ENCODE data around the gene MSANTD3.
"Not testable (repeated sequence)": the region's sequence is repeated elsewhere in the genome, so short reads cannot be mapped to it uniquely, and the experiment has no call there.

Gene MSANTD3, protein sequence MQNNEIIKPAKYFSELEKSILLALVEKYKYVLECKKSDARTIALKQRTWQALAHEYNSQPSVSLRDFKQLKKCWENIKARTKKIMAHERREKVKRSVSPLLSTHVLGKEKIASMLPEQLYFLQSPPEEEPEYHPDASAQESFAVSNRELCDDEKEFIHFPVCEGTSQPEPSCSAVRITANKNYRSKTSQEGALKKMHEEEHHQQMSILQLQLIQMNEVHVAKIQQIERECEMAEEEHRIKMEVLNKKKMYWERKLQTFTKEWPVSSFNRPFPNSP

DNA sequence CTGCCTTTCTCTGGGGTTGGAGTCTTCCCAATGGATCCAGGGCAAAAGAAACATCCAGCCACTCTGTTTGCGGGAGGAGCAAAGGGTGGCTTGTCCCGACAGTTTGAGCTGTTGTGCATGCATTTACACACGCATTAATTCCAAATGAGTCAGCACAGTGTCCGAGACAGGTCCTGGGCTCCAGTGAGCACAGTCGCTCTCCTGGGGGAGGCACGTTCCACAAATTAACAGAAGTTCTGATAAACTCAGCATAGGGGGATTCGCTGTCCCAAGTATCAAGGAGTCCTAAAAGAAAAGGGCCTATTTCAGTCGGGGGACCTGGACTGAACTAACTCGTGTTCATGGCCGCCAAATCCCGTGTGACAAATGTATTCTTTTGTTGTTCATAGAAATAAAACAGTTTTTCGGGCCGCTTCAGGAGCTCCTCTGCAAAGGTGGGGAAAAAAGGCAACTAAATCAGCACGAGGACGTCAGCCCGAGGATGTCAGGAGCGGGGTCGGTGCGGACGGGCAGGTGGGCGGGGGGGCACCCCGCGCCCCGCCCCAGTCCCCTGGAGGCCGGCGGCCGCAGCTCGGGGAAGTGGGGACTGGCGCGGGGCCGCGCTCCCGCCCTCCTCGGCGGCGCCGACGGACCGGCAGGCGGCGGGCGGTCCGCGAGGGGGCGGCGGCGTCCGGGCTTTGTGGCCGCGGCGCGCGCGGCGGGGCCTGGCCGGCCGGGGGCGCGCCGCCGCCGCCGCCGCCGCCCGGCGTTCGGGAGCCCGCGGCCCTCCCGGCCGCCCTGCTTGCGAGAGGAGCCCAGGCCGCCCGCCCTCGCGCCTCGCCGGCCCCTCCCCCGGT, at the start of gene MSANTD3:
Gene MSANTD3, plus strand, starts transcription at position 614 of the 836 bp plus-strand sequence. CDS start 14,796 bp downstream, outside the sequence.
- peak; percentile 85 for DNase-seq

DNA sequence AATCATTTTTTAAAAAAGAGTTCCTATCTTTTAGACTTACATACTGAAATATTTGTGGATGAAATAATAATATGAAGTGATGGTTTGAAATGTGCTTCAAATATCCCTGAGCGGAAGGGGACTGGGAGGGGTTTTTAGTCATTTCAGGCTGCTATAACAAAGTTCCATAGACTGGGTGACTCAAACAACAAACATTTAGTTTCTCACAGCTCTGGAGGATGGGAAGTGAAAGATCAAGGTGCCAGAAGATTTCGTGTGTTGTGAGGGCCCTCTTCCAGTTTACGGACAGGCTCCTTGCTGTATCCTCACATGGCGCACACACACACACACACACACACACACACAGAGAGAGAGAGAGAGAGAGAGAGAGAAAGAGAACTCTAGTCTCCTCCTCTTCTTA, 47.1 kb upstream of the MSANTD3 start:
- DNase-seq = no peak

DNA sequence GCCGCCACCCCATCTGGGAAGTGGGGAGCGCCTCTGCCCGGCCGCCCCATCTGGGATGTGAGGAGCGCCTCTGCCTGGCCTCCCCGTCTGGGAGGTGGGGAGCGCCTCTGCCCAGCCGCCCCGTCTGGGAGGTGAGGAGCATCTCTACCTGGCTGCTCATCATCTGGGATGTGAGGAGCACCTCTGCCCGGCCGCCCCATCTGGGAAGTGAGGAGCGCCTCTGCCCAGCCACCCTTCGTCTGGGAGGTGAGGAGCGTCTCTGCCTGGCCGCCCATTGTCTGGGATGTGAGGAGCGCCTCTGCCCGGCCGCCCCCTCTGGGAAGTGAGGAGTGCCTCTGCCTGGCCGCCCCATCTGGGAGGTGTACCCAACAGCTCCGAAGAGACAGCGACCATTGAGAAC, 34.0 kb upstream of the MSANTD3 start:
- DNase-seq = not testable (repeated sequence)

DNA sequence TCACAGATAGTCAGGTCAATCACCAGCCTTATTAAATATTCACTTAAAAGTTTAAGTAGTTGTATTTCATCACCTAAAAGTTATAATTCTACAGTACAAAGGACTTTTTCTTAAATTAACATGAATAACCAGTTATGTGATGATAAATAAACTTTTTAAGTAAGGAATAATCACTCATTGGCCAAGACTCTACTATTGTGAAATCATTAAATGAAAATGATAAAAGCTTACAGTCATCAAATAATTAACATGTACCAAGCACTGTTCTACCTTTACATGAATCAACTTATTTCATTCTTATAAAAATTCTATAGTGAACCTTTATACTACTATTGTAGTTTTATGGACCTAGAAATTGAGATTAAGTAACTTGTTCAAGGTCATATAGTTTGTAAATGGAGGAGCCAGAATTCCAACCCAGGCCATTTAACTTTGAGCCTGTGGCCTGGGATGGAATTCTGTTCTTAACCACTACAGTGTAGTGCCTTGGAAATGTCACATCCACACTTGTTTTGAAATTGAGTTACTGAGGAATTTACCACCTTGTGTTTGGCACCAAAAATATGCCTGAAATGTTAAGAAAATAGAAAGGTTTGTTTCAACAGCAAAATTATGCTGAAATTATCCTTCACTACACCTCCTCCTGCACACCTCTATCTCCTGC, 32.8 kb upstream of the MSANTD3 start:
- no peak for DNase-seq

DNA sequence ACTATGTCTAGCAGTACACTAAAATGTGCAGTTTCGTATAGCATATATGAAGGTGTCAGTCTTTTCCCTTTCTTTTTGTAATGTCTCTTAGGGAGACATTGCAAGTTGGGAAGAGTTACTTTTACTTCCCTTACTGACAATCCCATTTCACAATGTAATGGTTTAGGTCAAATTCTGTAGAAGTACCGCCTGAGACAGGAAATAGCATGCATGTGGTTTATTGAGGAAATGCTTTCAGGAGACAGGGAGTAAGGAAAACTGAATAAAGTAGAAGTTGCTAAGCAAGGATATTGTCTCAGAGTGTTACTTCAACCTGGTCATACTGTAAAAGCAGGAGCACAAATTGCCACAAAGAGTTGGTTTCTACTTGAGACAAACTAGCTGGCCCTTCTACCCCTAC, 32.1 kb upstream of the MSANTD3 start:
- DNase-seq = no peak

DNA sequence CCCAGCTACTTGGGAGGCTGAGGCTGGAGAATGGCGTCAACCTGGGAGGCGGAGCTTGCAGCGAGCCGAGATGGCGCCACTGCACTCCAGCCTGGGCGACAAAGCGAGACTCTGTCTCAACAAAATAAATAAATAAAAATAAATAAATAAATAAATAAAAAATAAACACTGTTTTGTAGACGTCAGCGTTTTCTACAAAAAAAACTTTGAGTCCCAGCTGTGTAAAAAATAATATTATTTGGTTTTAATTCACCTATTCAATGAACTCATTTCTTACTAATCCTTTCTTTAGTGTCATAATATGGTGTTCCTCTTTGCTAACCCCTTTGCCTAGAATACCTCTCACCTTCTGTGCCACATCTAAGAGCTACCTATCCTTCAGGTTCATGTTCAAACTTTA, 30.2 kb upstream of the MSANTD3 start:
- DNase-seq = no peak

DNA sequence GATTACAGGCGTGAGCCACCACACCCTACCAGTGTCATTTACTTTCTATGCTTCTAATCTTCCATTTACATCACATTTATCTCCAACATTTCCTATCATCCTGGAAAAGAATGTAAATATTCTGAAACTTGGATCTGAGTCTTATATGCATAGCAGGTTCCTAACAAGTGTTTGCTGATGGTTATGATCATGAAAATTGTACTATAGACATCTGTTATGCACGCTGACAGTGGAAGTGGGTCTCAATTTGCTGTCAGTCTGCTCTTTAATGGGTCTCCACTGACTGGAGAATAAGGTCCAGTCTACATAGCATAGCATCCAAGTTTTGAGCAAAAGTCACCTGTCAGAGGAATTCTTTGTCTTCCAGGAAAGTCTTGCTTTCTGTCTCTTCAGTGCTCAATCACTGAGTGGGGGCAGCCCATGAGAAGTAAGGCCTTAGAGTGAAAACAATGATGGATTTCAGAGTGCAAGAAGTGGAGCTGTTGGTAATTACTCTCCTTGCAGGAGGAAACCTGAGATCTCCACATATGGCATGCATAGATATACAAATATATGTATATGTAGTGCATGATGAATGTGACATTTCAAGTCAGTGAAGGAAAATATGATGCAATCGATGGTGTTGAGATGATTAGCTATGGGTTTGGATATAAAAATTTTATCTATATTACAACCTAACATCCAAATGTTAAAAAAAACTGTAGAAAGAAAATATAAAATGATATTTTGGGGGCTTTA, 29.2 kb upstream of the MSANTD3 start:
- no peak for DNase-seq

DNA sequence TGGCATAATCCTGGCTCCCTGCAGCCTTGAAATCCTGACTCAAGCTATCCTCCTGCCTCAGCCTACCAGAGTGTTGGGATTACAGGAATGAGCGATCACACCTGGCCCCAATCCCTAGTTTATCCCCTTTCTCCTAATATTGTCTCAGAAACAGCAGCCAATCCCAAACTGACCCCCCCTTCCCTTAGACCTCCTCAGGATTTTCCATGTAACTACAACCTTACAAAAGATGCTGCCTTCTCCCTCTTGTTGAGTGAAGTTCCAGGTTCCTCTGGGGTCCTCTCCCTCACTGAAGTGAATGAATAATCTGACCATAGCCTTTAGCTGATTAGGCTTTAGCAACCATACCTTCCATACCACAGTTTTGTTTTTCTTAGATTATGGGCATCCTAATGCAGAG, 25.9 kb upstream of the MSANTD3 start:
- DNase-seq = no peak

DNA sequence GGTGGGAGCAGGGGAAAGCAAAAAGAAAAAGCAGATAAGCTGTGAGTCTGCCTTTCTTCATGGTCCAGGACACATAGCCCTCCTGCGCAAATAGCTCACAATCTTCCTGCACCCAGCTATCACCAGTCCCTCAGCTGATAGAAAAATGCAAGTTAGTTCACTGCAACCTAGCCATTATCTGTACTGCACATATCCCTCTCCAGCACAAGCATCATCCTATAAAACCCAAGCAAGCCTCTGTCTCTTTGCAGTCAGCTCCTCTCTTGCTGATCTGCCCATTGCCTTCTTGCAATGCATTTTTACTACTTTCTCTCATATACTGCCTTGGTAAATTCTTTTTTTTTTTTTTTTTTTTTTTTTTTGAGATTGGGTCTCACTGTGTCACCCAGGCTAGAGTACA, 20.0 kb upstream of the MSANTD3 start:
- no peak for DNase-seq

DNA sequence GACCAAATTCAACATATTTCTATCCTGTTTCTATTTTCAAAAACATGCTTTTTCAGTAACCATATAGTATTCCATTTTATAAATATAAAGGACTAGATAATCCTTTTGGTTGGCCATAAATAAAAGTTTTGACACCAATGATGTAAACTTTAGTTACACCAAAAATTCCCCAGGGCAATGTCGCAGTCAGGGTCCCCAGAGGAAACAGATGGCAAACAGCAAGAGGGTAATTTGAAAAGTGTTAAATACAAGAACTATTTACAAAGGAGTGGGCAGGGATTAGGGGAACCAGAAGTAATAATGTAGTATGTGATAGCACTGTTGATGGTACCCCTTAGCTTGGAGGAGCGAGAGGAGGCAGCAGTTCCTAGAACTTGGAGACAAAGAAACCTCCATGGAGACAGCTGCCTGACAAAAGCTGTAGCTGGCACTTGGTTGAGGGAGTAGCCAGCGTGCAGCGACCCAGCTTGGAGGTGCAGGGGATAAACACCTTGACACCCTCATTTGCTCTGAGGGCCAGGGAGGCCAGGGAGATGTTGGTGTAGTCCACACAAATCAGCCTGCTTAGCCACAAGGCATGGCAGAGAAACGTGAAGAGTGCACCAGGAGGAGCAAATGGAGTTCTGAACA, 18.3 kb upstream of the MSANTD3 start:
- no peak for DNase-seq

DNA sequence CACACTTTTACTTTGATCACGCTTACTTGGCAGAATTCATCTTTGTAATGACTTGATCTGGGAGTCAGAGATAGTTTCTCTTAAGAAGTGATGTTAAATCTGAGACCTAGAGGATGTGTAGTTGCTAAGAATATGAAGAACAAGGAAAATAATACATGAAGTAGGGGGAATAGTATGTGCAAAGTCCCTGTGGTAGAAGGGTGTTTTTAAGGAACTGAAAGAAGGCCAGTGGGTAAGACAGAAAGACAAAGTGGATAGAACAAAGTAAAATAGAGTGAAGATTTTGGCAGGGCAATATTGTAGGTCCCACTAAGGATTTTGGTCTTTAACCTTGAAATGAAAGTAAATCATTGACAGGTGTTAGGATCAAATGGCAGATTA, 17.8 kb upstream of the MSANTD3 start:
- no peak for DNase-seq

DNA sequence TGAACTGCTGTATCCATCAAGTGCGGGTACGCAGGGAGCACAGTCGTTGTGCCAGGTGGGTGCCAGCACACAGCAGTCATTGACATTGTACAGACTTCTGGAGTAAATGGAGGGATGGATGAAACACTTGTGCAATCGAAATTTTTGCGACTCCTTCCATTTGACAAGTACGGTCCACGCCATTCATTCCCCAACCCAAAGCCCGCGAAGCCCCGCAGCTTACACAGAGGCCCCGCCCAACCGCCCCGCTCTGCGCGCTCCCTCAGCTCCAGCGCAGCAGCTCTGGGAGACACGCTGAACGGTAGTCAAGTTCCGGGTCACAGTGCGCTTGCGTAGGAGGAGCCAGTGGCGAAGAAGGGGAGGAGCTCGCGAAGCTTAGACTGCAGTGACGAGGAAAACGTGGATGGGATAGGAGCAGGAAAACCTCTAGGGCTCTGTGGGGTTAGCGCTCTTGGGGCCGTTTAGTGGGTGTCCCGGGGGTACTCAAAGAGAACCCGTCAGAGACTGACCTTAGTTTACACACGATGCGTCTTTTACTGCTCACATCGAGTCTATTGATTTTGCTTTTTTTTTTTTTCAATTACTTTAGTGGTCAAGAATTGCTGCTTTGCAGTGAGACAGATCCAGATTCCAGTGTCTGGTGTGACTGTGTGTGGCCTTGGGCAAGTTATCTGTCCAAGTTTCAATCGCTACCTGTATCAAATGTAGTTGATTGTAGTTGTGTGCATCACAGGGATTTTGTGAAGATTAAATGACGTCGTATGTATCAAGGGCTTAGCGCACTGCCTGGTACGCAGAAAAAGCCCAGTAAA, 15.3 kb upstream of the MSANTD3 start:
- peak; percentile 96 for DNase-seq

DNA sequence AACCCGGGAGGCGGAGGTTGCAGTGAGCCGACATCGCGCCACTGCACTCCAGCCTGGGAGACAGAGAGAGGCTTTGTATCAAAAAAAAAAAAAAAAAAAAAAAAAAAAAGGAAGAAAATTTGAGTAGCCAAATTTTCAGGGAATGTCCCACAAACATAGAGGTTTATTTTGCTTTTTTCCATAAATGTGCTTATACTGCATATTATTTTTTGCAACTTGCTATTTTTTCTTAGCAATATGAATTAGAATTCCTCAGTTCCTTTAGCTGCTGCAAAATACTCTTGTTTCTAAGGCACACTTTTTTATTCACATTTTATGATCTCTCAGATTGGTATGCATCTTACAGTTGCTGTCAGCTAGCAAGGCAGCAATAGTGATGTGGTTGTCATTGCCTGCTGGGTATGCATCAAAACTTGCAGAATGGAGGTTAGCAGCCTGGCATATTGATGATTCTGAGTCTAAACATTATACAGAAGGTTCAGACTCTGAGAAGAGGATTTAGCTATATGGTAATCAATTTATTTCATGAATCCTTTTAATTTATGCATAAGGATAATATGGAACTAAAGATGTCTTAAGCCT, 13.0 kb upstream of the MSANTD3 start:
- no peak for DNase-seq

DNA sequence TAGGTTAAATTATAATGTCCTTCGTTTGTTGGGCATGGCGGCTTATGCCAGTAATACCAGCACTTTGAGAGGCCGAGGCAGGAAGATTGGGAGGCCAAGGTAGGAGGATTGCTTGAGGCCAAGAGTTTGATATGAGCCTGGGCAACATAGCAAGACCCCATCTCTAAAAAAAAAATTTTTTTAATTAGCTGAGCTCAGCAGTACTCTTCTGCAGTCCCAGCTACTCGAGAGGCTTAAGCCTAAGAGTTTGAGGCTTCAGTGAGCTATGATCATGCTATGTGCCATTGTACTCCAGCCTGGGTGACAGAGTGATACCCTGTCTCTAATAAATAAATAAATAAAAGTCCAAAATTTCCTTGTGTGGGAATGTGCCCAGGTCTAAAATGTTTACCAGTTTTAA, 9.1 kb upstream of the MSANTD3 start:
- no peak for DNase-seq

DNA sequence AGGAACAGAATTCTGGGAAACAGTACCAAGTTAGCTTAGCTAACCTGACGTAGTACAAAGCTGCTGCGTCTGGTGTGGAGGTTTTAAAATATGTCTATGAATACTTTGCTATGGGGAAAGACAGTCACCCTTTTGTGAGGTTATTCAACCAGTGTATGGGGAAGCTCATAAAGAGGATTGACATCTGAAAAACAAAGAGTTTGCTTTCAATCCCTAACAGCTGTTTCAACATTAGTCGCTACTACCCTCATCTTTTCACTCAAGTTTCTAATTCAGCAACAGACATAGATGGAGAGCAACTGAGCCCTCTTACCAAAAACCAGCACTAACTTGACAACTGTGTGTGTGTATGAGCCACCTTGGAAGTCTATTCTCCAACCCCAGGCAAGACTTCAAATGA, 7.8 kb upstream of the MSANTD3 start:
- no peak for DNase-seq

DNA sequence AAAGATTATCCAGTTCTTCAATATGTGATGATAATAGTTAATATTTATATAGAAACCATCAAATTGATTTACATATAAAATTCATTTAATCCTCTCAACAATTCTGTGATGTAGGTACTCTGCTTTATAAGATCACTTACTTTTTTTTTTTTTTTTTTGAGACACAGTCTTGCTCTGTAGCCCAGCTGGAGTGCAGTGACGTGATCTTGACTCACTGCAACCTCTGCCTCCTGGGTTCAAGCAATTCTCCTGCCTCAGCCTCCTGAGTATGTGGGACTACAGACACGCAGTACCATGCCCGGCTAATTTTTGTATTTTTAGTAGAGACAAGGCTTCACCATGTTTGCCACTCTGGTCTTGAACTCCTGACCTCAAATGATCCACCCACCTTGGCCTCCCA, 5.8 kb upstream of the MSANTD3 start:
- not testable (repeated sequence) for DNase-seq

DNA sequence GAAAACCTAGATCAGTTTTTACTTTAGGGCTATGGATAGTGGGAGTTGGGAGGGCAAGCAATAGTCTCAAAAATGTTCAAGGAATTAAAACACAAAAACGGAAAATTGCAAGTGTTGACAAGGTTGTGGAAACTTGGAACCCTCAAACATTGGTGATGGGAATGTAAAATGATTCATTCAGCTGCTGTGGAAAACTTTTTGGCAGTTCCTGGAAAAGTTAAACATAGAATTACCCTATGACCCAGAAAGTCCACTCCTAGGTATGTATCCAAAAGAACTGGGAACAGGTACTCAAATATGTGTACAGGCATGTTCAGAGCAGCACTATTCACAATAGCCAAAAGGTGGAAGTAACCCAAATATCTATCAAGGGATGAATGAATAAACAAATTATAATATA, 1.2 kb upstream of the MSANTD3 start:
- DNase-seq = no peak

DNA sequence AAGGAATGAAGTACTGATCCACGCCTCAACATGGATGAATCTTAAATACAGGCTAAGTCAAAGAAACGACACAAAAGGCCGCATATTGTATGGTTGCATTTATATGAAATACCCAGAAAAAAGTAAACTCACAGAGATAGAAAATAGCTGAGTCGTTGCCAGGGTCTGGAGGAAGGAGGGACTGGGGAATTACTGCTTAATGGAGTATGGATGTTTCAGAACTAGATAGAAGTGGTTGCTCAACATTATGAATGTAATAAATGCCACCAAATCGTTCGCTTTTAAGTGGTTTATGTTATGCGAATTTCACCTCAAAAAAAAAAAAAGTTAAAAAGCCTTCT, 784 bp upstream of the MSANTD3 start:
- no peak for DNase-seq

DNA sequence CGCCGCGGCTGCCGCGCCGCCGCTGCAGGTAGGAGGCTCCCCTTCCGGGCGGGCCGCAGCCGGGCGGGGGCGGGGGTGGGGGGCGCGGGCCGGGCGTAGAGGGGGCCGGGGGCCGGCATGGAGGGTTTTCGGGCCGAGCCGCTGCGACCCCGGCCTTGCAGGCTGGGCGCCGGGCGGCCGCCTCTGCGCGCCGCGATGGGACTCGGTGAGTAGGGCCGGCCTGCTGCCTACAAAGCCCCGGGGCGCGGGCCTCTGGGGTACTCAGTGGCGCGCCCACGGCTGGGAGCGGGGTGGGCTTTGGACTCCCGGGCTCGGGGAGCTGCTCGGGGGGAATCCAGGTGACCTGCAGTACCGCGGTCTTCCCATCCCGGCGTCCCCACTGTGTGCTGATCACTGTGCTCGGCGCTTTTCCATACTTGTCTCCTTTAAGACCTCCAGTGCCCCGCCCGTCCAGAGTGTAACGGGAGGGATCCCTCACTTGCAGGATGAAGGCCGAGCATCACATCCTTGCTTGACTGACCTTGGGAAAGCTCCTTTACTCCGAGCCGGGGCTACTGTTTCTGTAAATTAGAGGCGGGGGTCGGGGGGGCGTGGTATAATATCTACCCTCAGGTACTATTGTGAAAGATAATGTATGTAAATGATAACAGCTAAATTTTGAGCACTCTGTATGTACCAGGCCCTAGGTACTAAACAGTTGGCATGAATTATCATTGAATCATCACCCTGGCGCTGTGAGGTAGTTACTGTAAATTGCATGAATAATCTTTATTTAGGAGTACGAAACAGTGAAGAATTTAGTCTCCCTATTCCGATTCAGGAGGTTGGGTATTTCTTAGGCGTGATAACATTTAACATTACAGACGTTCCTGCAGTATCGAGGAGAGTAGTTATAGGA, 672 bp downstream of the MSANTD3 start:
- DNase-seq = peak; percentile 63

DNA sequence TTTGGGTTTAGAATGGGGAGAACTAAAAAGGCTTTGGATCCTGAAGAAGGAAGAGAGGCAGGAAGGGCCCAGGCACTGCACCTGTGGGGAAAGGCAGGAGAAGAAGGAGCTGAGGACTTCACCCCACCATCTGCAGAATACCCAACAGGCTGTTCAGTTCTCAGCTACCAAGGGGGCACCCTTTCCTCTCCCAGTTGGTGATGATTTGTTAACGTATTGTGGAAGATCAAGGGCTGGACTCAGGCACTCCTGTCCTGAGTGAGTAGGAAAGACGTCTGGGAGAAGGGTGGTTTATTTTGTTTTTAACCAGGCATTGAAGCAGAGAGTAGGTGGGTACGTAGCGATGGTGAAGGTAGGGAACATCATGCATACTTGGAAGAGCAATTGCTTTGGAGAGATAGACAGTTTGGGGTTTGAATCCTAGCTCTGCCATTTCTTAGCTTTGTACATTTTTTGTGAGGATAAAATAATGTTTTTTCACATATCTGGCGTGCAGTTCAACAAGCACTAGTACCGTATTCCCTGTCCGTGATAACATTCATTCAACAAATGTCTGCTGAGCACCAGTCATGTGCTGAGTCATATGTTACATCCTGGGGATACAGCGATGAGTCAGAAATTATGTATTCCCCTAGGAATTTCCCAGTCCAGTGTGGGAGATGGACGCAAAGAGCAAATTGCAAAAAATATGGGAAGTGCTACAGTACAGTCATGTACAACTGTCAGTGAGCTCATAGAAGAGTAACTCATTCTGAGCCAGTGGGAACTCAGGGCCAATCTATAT, 2.1 kb downstream of the MSANTD3 start:
- DNase-seq = peak; percentile 65

Data from DMS53 (cell line).